DND-41 (cell line): Measurements from ENCODE around the gene GUCA1C.

Experiments
- ATAC-seq: fragments of 200-7000 bp; cut with Tn5 transposase; 3 replicates; pipeline ENCODE4 v1.9.1; 2021; ENCODE audit warnings: low read depth; ENCODE audit not compliant: insufficient read depth
- DNase-seq: peaks from one replicate; pipeline ENCODE4 v3.0.0-alpha.2; 2020
- H2AFZ ChIP-seq: 2 replicates; pipeline ENCODE4 v1.6.0; 2012; ENCODE audit warnings: low read depth, low read length
- H3K27ac ChIP-seq: 2 replicates; pipeline ENCODE4 v1.5.1; 2012; ENCODE audit warnings: low read length, inconsistent platforms
- H3K27me3 ChIP-seq: fragments of 200-600 bp; sonication (generic); 2 replicates; pipeline ENCODE4 v1.6.0; 2012; ENCODE audit warnings: low read length, mild to moderate bottlenecking, inconsistent platforms; ENCODE audit not compliant: insufficient read depth, poor library complexity
- H3K36me3 ChIP-seq: 2 replicates; pipeline ENCODE4 v1.5.1; 2012; ENCODE audit warnings: low read length, inconsistent platforms; ENCODE audit not compliant: insufficient read depth
- H3K4me1 ChIP-seq: 2 replicates; pipeline ENCODE4 v1.5.1; 2012; ENCODE audit warnings: mild to moderate bottlenecking, low read length; ENCODE audit not compliant: insufficient read depth
- H3K4me2 ChIP-seq: 2 replicates; pipeline ENCODE4 v1.6.0; 2012; ENCODE audit warnings: mild to moderate bottlenecking, moderate library complexity, low read length, inconsistent platforms; ENCODE audit not compliant: insufficient read depth
- H3K4me3 ChIP-seq, 2 experiments: fragments of 200-600 bp in 1 of 2; shearing (Covaris generic) in 1 of 2; 2 replicates each; pipeline ENCODE4 v1.5.1; 2012 to 2016; ENCODE audit warnings: inconsistent platforms in 2 of 2, low read length in 2 of 2, mild to moderate bottlenecking in 2 of 2, low read depth in 1 of 2, moderate library complexity in 1 of 2
- H3K79me2 ChIP-seq: 2 replicates; pipeline ENCODE4 v1.6.0; 2012; ENCODE audit warnings: low read length, inconsistent platforms; ENCODE audit not compliant: insufficient read depth
- H3K9ac ChIP-seq: 2 replicates; pipeline ENCODE4 v1.6.0; 2012; ENCODE audit warnings: low read depth, mild to moderate bottlenecking, inconsistent platforms, low read length, moderate library complexity
- H3K9me3 ChIP-seq: 2 replicates; pipeline ENCODE4 v1.5.1; 2012; ENCODE audit warnings: low read length, moderate library complexity, mild to moderate bottlenecking, inconsistent platforms; ENCODE audit not compliant: insufficient read depth, severe bottlenecking
- H4K20me1 ChIP-seq: 2 replicates; pipeline ENCODE4 v1.6.0; 2012; ENCODE audit warnings: low read length; ENCODE audit not compliant: insufficient read depth
- EZH2 ChIP-seq: IDR thresholded peaks from 3 replicates; pipeline ENCODE4 v1.6.1; 2012; ENCODE audit warnings: borderline replicate concordance, low read depth, mild to moderate bottlenecking, moderate library complexity, low read length, inconsistent platforms; ENCODE audit not compliant: severe bottlenecking
- TF ChIP-seq, protein P1 (sequence below): IDR thresholded peaks from 2 replicates; pipeline ENCODE4 v1.5.1; 2012; ENCODE audit warnings: borderline replicate concordance, low read length, moderate library complexity, mild to moderate bottlenecking; ENCODE audit not compliant: poor library complexity, severe bottlenecking; ENCODE audit errors: extremely low read depth

Gene GUCA1C

DNA sequence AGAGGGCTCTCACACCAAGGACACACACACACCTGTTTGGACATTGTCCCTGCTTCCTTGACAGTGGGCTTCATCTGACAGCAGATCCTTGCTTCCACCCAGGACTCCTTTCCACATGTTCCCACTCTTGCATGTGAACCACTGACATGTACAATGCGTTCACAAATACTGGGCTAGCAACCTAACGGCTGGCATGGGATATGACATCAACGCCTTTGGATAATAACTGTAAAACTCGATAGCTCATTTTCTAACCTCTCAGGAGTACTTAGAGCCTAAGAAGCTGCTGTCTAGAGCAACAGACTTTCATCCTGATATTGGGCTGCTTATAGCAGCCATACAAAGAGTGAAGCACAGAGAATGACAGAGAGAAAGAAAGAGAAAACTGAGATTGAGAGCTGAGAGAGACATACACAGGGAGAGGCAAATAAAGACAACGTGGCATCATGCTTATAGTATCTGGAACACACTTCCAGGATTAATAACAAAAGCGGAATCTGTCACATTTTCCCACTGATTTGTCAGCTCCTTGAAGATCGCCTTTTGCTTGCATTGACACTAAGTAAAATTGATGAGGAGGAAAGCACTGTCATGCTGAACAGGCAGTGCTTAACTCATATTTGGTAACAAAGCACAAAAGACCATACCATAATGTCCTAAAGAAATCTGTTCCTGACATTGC is 1.7 kb downstream of the GUCA1C start:
- DNase-seq = no peak
- H2AFZ ChIP-seq = no peak overlapping the region

DNA sequence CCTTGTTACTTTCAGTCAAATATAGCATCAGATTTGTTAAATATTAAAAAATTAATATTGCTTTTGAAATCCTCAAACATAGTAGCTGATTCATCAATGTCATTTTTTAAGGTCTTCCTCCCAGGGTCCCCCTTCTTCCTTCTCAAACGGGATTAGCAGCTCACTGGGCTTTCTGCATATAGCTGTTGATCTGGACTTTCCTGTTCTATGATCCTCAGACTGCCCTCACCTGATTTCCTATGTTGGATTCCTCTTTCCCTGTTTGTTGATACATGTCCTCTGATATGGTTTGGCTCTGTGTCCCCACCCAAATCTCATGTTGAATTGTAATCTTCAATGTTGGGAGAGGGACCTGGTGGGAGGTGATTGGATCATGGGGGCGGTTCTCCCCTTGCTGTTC is 5.8 kb downstream of the GUCA1C start:
- Histone ChIP-seq H3K9me3 (no peaks in the 10 kb centered on the region), H4K20me1 (no peaks in the 10 kb centered on the region), H3K4me3 (no peak overlapping the region), H3K27ac (no peak overlapping the region), H3K4me1 (no peaks in the 10 kb centered on the region), H3K9ac (no peak overlapping the region), H3K79me2 (no peaks in the 10 kb centered on the region), H3K36me3 (no peaks in the 10 kb centered on the region), H3K27me3 (no peaks in the 10 kb centered on the region), H2AFZ (no peak overlapping the region), H3K4me2 (no peak overlapping the region)
- DNase-seq = no peak
- TF ChIP-seq EZH2 = no peak
- TF ChIP-seq, protein P1, sequence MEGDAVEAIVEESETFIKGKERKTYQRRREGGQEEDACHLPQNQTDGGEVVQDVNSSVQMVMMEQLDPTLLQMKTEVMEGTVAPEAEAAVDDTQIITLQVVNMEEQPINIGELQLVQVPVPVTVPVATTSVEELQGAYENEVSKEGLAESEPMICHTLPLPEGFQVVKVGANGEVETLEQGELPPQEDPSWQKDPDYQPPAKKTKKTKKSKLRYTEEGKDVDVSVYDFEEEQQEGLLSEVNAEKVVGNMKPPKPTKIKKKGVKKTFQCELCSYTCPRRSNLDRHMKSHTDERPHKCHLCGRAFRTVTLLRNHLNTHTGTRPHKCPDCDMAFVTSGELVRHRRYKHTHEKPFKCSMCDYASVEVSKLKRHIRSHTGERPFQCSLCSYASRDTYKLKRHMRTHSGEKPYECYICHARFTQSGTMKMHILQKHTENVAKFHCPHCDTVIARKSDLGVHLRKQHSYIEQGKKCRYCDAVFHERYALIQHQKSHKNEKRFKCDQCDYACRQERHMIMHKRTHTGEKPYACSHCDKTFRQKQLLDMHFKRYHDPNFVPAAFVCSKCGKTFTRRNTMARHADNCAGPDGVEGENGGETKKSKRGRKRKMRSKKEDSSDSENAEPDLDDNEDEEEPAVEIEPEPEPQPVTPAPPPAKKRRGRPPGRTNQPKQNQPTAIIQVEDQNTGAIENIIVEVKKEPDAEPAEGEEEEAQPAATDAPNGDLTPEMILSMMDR = no peak
- no peak for ATAC-seq

More for the DNA sequence above, 1.7 kb downstream of the GUCA1C start:
- no peak for ATAC-seq
- Histone ChIP-seq H3K4me3 (no peak overlapping the region), H3K27me3 (no peaks in the 10 kb centered on the region), H3K9ac (no peak overlapping the region), H3K9me3 (no peaks in the 10 kb centered on the region), H3K36me3 (no peaks in the 10 kb centered on the region), H4K20me1 (no peaks in the 10 kb centered on the region), H3K4me1 (no peaks in the 10 kb centered on the region), H3K79me2 (no peaks in the 10 kb centered on the region), H3K4me2 (no peak overlapping the region), H3K27ac (no peak overlapping the region)
- TF ChIP-seq, protein P1 = no peak
- TF ChIP-seq EZH2 = no peak

- no peaks in the 10 kb centered on the region for H3K36me3 ChIP-seq
- DNase-seq = no peak
Observed at GRCh38 chr3:108946292-108947285, 7.1 kb downstream of the GUCA1C start.

More at GRCh38 chr3:108946292-108947285, 7.1 kb downstream of the GUCA1C start:
- Histone ChIP-seq H3K27me3 (no peaks in the 10 kb centered on the region), H3K9ac (no peak overlapping the region), H2AFZ (no peak overlapping the region), H3K27ac (no peak overlapping the region), H3K9me3 (no peaks in the 10 kb centered on the region), H3K4me1 (no peaks in the 10 kb centered on the region), H3K4me3 (no peak overlapping the region), H3K4me2 (no peak overlapping the region), H3K79me2 (no peaks in the 10 kb centered on the region), H4K20me1 (no peaks in the 10 kb centered on the region)
- no peak for TF ChIP-seq EZH2
- TF ChIP-seq, protein P1 = no peak
- no peak for ATAC-seq
